NCI-H524 (cell line): ENCODE results near the gene KIAA1549.
"Not testable (repeated sequence)": the region's sequence is repeated elsewhere in the genome, so short reads cannot be mapped to it uniquely, and the experiment has no call there.

Experiments used
- DNase-seq, 2 experiments: peaks; one replicate each; lab custom pipeline; 2025; lab: John Stamatoyannopoulos, UW

Gene KIAA1549

GRCh38 chr7:138809346-138809745, 171.8 kb downstream of the KIAA1549 start:
- DNase-seq = no peak

- DNase-seq = no peak
Measured at GRCh38 chr7:138804618-138805017, 176.6 kb downstream of the KIAA1549 start.

GRCh38 chr7:138802706-138803105, 178.5 kb downstream of the KIAA1549 start:
- DNase-seq = no peak

- DNase-seq = no peak
Measured at GRCh38 chr7:138801256-138801655, 179.9 kb downstream of the KIAA1549 start.

GRCh38 chr7:138799336-138800000, 181.7 kb downstream of the KIAA1549 start:
- no peak for DNase-seq

- DNase-seq = no peak
Measured at GRCh38 chr7:138798836-138799235, 182.4 kb downstream of the KIAA1549 start.

GRCh38 chr7:138797715-138798320, 183.4 kb downstream of the KIAA1549 start, which contains the start of the genes ATP6V0A4 and TMEM213:
ATP6V0A4 (minus strand) TSS chr7:138798196; CDS start chr7:138771247, 26,949 bp downstream.
TMEM213 (plus strand) TSS chr7:138797994; CDS start chr7:138798105, 111 bp downstream.
- DNase-seq = no peak

GRCh38 chr7:138797046-138797445, 184.1 kb downstream of the KIAA1549 start:
- not testable (repeated sequence) for DNase-seq

GRCh38 chr7:138796038-138796615, 185.1 kb downstream of the KIAA1549 start:
- DNase-seq = no peak

- DNase-seq = no peak
Measured at GRCh38 chr7:138785587-138786437, 195.4 kb downstream of the KIAA1549 start.

GRCh38 chr7:138784692-138785091, 196.5 kb downstream of the KIAA1549 start:
- DNase-seq = no peak
